WTC11 (cell line): Measurements from ENCODE around the gene PRPF6.

Experiments
- CTCF ChIP-seq: fragments of 200-600 bp; IDR thresholded peaks from 2 replicates; pipeline ENCODE4 v1.8.0; 2022; ENCODE audit warnings: antibody characterized with exemption
- E2F1 ChIP-seq: sonication (generic); formaldehyde crosslinking; IDR thresholded peaks from 2 replicates; pipeline ENCODE4 v1.8.0; 2022; ENCODE audit warnings: mild to moderate bottlenecking, missing genetic modification reagents
- ETV6 ChIP-seq: sonication (generic); formaldehyde crosslinking; IDR thresholded peaks from 2 replicates; pipeline ENCODE4 v1.8.1; 2022; ENCODE audit warnings: mild to moderate bottlenecking, missing genetic modification reagents
- FOXP1 ChIP-seq: sonication (generic); formaldehyde crosslinking; IDR thresholded peaks from 2 replicates; pipeline ENCODE4 v1.8.0; 2022; ENCODE audit warnings: missing genetic modification reagents, mild to moderate bottlenecking, moderate library complexity, borderline replicate concordance
- MAX ChIP-seq: sonication (generic); formaldehyde crosslinking; IDR thresholded peaks from 2 replicates; pipeline ENCODE4 v1.8.0; 2022; ENCODE audit warnings: mild to moderate bottlenecking, missing genetic modification reagents
- SP1 ChIP-seq: sonication (generic); formaldehyde crosslinking; conservative IDR thresholded peaks from 2 replicates; pipeline ENCODE4 v1.8.1; 2022; ENCODE audit warnings: missing genetic modification reagents
- USF2 ChIP-seq: sonication (generic); formaldehyde crosslinking; IDR thresholded peaks from 2 replicates; pipeline ENCODE4 v1.8.1; 2023; ENCODE audit warnings: mild to moderate bottlenecking, missing genetic modification reagents, moderate library complexity

- TF ChIP-seq SP1 (CRISPR knock-in tag) (no peak), CTCF (peak; percentile 38; the same call in 1 of the 2 replicates), ETV6 (CRISPR knock-in tag) (no peak), FOXP1 (CRISPR knock-in tag) (no peak), E2F1 (CRISPR knock-in tag) (no peak), MAX (CRISPR knock-in tag) (no peak), USF2 (no peak)
Observed at GRCh38 chr20:63934271-63935068, 46.5 kb upstream of the PRPF6 start.
